ENCODE measurements around the gene ZNF318.

- TF ChIP-seq CTCF (IDR thresholded peaks at IDR 0.05) (no peak), POLR2A (IDR thresholded peaks at IDR 0.05) (no peak)
Observed at GRCh38 chr6:43291708-43292107, 77.7 kb downstream of the ZNF318 start.
